Vagina (tissue), 2 donors: ENCODE data around the gene ARID1A.

Experiments
- POLR2AphosphoS5 ChIP-seq, 2 donors: sonication (generic); formaldehyde crosslinking; IDR thresholded peaks; one replicate each; pipeline ENCODE4 v1.9.0; 2017; ENCODE audit warnings: antibody characterized with exemption in 2 of 2, mild to moderate bottlenecking in 2 of 2, low read depth in 1 of 2; ENCODE audit not compliant: insufficient read depth in 1 of 2
- TF ChIP-seq, protein P1 (sequence below), 3 experiments: fragments of 450-650 bp in 2 of 3; fragments of 200-600 bp in 1 of 3; sonication (generic) in 1 of 3; IDR thresholded peaks; one replicate each; pipeline ENCODE4 v1.5.1; 2017 to 2019; ENCODE audit warnings: antibody characterized with exemption in 3 of 3, mild to moderate bottlenecking in 2 of 3, moderate library complexity in 2 of 3

DNA sequence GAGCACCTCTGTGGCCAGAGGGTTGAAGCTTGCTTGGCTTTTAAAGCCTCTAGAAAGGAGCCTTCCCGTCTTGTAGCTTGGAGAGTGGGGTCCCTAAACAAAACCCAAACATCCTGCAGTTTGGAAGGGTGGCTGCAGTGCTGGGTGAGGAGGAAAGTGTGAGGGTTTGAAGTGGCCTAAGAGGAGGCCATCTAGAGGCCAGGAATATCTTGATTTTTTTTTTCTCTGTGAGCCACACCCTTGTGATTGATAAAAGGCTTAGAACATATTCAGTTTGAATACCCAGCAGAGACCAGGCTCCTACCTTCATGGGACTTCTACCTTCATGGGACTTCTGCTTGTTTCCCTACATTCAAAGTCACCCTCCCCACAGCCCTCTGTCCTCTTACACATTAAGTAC, 54.6 kb downstream of the ARID1A start:
- TF ChIP-seq, protein P1, sequence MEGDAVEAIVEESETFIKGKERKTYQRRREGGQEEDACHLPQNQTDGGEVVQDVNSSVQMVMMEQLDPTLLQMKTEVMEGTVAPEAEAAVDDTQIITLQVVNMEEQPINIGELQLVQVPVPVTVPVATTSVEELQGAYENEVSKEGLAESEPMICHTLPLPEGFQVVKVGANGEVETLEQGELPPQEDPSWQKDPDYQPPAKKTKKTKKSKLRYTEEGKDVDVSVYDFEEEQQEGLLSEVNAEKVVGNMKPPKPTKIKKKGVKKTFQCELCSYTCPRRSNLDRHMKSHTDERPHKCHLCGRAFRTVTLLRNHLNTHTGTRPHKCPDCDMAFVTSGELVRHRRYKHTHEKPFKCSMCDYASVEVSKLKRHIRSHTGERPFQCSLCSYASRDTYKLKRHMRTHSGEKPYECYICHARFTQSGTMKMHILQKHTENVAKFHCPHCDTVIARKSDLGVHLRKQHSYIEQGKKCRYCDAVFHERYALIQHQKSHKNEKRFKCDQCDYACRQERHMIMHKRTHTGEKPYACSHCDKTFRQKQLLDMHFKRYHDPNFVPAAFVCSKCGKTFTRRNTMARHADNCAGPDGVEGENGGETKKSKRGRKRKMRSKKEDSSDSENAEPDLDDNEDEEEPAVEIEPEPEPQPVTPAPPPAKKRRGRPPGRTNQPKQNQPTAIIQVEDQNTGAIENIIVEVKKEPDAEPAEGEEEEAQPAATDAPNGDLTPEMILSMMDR (IDR thresholded peaks at IDR 0.05): no peak
- TF ChIP-seq POLR2AphosphoS5 (IDR thresholded peaks at IDR 0.05; ENCODE audit: insufficient read depth in 1 of 2, low read depth in 1 of 2): no peak
